Neural cell (in vitro differentiated cells): ENCODE measurements around the gene ISOC2.

Experiments
- CTCF ChIP-seq: fragments of 450-650 bp; IDR thresholded peaks from 2 replicates; pipeline ENCODE4 v1.5.1; 2014; ENCODE audit warnings: antibody characterized with exemption, mild to moderate bottlenecking, moderate library complexity; ENCODE audit not compliant: poor library complexity, severe bottlenecking
- POLR2AphosphoS5 ChIP-seq: IDR thresholded peaks from 2 replicates; pipeline ENCODE4 v1.6.1; 2012

- TF ChIP-seq CTCF (no peak), POLR2AphosphoS5 (no peak)
Observed at GRCh38 chr19:55459551-55459949, 1.9 kb downstream of the ISOC2 start.
